Retinal pigment epithelial cell (primary cell): Measurements from ENCODE around the gene ZBTB40.

Experiments
- DNase-seq: peaks from one replicate; pipeline ENCODE4 v3.0.0-alpha.2; 2010; ENCODE audit warnings: low read depth
- H3K4me3 ChIP-seq: 2 replicates; pipeline ENCODE4 v1.5.1; 2011; ENCODE audit warnings: mild to moderate bottlenecking, low read length, control low read depth, moderate library complexity
- CTCF ChIP-seq: conservative IDR thresholded peaks from 2 replicates; pipeline ENCODE4 v1.5.1; 2011; ENCODE audit warnings: low read depth, low read length, control low read depth, inconsistent platforms

The ZBTB40 gene

GRCh38 chr1:22428672-22429071 lies 23.0 kb upstream of the ZBTB40 start:
- TF ChIP-seq CTCF, result no peak
- peak overlapping the region; percentile 33 for H3K4me3 ChIP-seq
- peak; percentile 5 for DNase-seq

GRCh38 chr1:22431965-22432364 lies 19.7 kb upstream of the ZBTB40 start:
- H3K4me3 ChIP-seq, result no peak overlapping the region
- no peak for DNase-seq
- TF ChIP-seq CTCF, result no peak

- no peak overlapping the region for H3K4me3 ChIP-seq
- DNase-seq, result no peak
- no peak for TF ChIP-seq CTCF
These were observed 16.9 kb upstream of the ZBTB40 start for GRCh38 chr1:22434717-22435116.

GRCh38 chr1:22436948-22437347 lies 14.7 kb upstream of the ZBTB40 start:
- no peak for DNase-seq
- no peak overlapping the region for H3K4me3 ChIP-seq
- no peak for TF ChIP-seq CTCF

GRCh38 chr1:22437573-22437972 lies 14.1 kb upstream of the ZBTB40 start:
- no peak for TF ChIP-seq CTCF
- no peak for DNase-seq
- H3K4me3 ChIP-seq, result no peak overlapping the region

- no peak for DNase-seq
- no peak for TF ChIP-seq CTCF
- H3K4me3 ChIP-seq, result no peak overlapping the region
These were observed 11.1 kb upstream of the ZBTB40 start for GRCh38 chr1:22440582-22440981.

- no peak for TF ChIP-seq CTCF
These were observed 9.3 kb upstream of the ZBTB40 start for GRCh38 chr1:22442212-22442894.

More at GRCh38 chr1:22442212-22442894, 9.3 kb upstream of the ZBTB40 start:
- H3K4me3 ChIP-seq, result no peak overlapping the region
- DNase-seq, result no peak
